ENCODE measurements around the gene CLDN1.

DNA sequence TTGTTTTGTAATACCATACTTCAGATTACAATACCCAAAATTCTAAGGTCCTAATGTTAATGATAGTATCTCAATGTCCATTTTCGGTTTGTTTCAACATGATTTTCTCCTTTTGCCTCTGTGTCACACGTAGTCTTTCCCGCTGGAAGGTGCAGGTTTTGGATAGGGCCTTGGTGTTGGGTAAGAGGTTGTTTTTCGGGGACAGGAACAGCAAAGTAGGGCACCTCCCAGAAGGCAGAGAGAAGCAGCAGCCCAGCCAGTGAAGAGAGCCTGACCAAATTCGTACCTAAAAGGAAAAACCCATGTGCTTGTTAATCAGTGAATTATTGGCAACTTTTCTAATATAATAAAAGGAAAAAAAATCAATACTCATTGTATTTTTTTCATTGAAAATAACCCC lies 14.1 kb downstream of the CLDN1 start:
- TF ChIP-seq, protein P1, sequence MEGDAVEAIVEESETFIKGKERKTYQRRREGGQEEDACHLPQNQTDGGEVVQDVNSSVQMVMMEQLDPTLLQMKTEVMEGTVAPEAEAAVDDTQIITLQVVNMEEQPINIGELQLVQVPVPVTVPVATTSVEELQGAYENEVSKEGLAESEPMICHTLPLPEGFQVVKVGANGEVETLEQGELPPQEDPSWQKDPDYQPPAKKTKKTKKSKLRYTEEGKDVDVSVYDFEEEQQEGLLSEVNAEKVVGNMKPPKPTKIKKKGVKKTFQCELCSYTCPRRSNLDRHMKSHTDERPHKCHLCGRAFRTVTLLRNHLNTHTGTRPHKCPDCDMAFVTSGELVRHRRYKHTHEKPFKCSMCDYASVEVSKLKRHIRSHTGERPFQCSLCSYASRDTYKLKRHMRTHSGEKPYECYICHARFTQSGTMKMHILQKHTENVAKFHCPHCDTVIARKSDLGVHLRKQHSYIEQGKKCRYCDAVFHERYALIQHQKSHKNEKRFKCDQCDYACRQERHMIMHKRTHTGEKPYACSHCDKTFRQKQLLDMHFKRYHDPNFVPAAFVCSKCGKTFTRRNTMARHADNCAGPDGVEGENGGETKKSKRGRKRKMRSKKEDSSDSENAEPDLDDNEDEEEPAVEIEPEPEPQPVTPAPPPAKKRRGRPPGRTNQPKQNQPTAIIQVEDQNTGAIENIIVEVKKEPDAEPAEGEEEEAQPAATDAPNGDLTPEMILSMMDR (IDR thresholded peaks at IDR 0.05) = no peak
- TF ChIP-seq POLR2A (IDR thresholded peaks at IDR 0.05) = no peak
- TF ChIP-seq POLR2AphosphoS5 (IDR thresholded peaks at IDR 0.05) = no peak
